DMS79 (cell line): ENCODE data around the gene FBLN2.

Experiments used
- DNase-seq: peaks from one replicate; lab custom pipeline; 2025; lab: John Stamatoyannopoulos, UW

The FBLN2 gene

DNA sequence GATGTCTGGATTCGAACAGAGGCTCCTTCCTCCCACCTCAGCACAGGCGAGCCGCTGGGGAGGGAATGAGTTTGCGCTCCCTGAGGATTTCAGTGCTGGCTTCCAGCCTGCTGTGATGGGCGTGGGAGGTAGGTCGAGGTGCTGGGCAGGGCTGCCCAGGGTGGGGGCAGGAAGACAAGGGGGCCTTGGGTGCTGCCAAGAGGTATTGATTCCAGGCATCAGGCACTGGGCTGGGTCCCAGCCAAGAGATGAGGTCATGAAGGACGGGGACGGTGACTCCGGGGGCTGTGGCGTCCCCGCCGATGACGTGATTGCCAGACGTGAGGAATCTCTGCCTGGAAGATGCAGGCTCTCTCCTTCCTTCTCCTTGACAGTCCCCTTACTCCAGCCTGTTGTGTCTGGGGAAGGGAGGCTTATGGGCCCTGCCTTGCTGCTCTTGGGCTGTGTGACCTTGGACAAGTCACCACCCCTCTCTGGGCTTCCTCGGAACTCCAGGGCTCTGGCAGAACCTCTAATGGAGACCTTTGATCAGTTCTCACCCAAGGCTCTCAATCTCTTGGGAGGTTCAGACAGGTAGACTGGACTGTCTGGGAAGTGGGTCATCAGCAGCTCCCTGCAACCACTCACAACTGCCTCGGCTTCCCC, 116.8 kb downstream of the FBLN2 start:
- DNase-seq = no peak

DNA sequence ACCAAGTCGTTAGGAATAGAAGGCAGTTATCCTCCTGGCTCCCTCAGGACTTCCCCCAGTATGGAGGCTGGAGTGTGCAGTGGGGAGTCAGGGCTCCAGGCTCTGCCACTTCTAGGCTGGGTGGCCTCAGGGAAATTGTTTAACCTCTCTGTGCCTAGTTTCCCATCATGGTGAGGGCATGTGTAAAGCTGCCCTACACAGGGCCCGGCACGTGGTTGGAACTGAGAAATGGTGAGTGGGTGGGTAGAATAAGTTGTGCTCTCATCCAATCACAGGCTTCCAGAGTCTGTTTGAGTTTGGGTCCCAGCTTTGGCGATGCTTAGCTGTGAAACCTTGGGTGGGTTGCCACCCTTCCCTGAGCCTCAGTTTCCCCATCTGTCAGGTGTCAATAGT, 117.3 kb downstream of the FBLN2 start:
- no peak for DNase-seq

DNA sequence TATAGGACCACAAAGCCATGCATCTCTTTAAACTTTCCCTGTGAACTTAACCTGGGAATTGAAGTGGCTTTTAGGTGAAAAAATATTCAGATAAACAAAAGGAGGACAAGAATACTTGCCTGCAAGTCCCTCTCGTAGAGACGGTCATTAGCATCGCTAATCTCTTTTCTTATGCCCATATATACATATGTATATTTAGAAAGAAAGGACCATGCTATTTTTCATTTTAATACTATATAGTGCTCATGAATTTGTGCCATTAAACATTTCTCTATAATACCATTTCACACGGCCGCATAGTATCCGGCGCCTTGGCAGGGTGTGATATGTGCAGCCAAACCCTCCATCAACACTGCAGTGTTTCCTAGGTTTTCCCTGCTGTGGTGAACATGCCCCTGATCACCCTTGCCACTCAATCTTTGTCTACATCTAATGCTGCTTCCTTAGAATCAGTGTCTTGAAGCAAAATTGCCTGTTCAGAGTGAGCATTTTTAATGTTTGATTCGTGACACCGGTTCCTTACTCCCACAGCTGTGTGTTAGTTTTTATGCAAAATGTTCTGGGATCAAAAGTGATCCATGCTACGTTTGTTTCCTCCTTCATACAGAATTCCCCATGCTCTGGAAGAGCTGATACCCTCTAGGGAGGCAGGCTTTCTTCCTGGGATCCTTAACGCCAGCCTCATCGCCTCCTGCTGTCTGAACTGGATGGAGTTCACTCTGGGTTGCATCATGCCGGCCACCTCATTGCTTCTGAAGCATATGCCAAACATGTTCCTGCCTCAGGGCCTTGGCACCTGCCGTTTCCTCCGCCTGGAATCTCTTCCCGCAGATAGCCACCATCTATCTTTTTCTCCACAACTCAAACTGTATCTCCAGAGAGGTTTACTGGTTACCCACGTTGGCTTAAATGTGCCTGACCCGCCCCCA, 118.1 kb downstream of the FBLN2 start:
- no peak for DNase-seq

DNA sequence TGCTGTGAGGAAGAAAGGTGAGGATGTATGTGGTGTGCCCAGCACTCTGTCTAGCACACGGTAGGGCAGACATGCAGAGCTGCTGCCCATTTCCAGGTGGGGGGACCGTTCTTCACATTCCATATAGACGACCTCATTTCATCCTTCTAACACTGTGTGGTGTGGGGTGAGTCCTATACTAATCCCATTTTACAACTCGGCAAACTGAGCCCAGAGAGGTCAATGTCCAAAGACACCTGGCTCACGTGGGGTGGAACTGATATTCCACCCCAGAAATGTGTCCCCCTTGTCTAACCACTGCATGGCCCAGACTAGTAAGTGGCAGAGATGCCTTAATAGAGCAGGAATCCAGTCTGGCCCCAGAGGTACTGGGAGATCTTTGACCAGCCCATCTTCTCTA, 119.2 kb downstream of the FBLN2 start:
- DNase-seq = no peak

DNA sequence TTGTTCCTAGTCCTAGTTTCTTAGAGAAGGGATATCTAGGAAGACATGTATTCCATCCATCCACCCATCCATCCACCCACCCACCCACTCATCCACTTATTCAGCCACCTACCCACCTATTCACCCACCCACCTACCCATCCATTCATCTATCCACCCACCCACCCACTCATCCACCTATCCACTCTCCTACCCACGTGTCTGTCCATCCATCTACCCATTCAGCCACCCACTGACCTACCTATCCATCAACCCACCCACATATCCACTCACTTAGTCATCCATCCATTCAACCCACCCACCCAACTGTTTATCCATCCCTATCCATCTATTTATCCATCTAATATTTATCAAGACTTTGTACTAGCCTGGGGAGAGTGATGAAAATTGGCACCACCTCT, 120.5 kb downstream of the FBLN2 start:
- no peak for DNase-seq

DNA sequence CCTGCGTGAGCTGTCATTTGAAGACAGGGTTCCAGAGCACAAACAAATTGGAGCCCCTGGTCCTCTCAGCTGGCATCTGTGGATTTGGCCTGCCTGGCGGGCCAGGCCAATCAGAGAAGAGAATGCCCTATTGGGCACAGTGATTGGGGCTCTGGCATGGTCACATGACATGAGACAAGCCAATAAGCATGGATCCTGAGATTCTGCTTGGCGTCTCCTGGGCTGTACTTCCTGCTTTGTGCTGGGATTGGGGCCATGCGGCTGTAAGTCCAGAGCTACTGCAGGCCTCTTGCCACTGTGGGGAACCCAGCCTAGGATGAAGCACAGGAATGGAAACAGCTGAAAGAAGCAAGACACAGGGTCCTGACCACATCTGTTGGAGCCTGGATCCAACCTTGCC, 121.4 kb downstream of the FBLN2 start:
- DNase-seq = no peak

DNA sequence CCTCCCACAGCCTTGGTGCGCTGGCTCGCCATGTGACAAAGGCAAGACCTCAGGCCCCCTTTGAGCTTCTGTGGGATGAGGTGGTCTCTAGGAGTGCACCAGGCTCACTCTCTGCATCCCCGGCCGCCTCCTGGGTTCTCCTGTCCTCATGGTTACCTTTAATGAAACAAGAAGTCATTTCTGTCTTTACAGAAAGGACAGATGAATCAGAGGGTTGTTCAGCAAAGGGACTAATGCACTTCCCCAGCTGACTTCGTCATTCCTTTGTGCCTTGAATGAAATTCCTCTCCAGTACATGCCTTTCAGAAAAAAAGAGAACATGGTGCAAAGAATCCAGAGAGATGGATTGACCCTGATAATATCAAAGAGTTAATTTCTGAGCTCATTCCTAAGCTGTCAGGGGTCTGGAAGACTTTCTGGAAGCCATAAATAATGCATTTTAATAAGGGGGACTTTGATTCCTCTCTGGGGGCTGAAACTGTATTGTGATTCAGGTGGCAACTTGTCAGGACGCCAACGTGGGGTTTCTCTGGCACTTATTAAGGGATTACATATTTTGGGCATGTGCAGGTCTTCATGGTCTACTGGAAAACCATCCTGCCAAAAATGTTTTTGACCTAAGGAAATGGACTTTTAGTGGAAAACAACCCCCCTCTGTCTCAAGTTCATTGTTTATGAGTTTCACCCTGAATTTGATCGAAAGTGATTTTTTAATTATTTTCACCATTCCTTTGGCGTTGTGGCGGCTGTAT, 122.7 kb downstream of the FBLN2 start:
- DNase-seq = no peak

DNA sequence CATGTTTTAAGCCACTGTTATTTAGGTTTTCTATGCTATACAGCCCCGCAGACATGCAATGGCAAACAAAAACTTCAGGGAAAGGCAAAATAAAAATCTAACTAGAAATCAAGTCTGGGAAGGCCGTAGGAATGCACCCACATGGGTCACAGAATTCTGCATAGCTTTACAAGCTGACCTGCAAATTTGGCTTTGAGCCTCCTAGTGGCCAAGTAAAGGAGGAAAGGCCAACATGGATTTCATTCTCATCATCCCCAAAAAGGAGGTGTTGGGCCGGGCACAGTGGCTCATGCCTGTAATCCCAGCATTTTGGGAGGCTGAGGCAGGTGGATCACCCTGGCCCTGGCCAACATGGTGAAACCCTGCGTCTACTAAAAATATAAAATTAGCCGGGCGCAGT, 124.3 kb downstream of the FBLN2 start:
- DNase-seq = no peak

DNA sequence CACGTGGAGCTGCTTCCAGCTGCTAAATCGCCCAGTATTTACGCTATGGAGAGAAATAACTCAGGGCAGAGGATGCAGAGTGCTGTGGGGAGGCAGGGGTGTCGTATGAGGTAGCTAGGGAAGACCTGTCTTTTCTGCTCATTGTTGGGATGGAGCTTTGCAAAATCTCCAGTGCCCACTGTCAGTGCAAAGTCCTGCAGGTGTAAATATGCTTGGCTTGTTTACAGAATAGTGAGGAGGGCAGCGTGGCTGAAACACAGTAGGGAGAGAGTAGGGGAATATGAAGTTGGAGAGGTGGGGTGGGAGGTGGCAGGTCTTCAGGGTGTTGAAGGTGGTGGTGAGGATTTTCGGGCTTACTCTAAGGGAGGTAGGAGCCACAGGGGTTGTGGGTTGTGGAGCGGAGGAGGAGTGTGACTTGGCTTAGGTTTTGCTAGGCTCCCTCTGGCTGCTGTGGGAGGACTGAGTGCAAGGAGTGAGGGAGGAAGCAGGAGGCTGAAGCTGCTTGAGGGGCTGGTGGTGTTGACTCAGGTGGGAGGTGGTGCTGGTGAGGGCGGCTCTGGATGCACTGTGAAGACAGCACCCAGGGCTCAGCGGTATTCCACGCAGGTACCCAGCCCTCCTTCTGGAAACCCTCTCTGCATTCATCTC, 125.7 kb downstream of the FBLN2 start:
- DNase-seq = no peak

DNA sequence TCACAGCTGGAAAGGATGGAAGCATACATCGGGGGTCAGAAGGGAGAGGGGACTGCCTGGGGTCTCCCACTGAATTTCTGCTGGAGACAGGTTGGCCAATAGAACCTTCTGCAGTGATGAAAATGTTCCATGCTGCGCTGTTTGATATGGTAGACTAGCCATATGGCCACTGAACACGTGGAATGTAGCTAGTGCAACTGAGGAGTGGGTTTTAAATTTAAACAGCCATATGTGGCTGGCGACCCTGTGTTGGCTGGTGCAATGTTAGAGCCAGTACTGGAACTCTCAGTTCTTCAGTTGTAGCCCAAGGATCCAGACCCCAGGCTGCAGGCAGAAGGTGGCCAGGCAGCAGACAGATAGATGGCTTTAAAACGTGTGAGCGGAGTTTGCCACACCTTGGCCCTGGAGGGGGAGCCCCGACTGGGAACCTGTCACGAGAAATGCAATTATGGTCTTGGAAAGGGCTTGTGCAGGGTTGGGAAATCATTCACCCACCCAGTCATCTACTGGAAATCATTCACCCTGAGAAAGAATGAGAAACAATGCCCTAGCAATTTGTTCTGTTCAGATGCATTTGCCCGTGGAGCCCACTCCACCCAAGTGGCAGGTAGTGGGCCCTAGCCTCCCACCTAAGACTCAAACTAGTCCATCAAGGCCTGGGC, 127.6 kb downstream of the FBLN2 start:
- no peak for DNase-seq

DNA sequence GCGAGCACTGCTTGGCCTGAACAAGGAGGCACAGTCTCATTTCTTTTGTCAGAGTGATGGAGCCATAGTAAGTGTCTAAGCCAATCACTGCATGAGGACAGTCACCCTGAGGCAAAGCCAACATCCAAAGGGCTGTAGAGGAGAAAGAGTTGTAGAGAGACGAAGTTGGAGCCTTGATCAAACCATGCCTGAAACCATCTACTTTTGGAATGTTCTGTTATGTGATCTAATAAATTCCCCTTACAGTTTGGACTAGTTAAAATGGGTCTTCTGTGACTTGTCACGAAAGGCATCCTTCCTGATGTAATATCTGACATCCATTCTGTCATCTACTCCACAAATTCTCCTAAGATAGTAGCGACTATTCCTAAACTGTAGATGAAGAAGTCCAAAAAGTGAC, 128.3 kb downstream of the FBLN2 start:
- no peak for DNase-seq

DNA sequence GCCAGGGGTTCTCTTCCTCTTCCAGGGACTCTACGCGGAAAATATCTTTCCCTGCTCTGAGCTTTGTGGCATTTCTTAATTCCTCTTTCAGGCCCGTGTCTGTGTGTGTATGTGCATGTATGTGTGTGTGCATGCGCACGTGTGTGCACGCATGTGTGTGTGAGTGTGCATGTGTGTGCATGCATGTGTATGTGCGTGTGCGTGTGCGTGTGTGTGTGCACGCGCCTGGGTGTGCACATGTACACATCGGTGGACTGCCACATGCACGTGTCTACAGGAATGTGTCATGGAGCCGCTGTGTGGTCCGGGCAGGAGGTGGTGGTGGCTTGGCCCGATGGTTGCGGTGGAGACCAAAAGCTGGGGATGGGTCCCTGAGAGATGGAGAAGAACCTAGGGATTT, 133.0 kb downstream of the FBLN2 start:
- no peak for DNase-seq

DNA sequence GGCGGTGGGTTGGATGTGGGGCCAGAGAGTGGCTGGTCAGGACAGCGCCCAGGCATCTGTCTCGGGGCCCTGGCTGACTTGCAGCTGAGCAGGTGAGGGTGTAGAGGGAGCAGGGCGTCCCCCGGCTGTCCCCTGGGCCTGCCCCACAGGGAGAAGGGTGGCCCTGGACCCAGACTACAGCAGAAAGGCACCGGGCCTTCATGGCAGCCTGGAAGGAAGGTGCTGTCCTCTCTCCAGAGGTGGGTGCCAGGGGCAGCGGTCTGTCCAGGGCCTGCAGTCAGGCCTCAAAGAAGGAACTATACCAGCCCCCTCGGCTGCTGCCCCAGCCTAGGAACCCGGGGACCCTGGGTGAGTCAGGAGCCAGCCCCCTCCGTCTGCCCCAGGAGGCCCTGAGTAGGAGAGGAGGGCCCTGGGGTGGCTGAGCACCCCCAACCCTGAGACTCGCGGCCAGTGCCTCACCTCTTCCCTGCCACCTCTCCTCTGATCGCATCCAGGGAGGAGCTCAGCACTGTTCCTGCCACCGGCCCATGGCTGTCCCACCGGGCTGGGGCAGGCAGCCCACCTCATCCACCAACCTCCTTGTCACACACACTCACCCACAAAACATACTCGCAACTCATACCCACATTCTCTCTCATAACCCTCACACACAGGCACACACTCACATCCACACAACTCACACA, 133.5 kb downstream of the FBLN2 start:
- no peak for DNase-seq

DNA sequence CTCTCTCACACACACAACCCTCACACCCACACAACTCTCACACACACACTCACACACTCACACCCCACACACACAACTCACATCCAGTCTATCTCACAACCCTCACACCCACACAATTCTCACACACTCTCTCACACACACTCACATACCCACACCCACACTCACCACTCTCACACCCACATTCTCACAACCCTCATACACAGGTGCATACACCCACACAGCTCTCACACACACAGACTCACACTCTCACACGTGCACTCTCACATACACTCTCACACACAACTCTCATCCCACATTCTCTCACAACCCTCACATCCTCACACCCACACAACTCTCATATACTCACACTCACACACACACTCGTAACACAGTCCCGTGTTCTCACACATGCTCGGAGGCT, 134.4 kb downstream of the FBLN2 start:
- no peak for DNase-seq

DNA sequence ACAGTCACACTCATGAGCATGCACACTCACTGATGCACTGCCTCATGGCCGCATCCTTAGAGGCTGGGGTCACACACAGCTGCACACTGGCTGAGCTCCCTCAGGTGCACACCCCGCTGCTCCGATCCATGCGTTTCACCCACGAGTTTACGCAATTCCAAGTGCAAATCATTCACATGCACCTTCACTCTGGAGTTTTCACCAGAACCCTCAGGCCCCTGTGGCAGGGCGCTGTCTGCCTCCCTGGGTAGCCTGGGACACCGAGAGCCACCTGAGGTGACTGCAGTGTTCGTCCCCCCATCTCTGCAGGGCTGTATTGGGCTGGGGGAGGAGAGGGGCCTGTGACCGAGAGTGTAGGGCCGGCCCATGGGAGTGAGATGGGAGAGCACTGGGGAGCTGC, 134.8 kb downstream of the FBLN2 start:
- DNase-seq = no peak

DNA sequence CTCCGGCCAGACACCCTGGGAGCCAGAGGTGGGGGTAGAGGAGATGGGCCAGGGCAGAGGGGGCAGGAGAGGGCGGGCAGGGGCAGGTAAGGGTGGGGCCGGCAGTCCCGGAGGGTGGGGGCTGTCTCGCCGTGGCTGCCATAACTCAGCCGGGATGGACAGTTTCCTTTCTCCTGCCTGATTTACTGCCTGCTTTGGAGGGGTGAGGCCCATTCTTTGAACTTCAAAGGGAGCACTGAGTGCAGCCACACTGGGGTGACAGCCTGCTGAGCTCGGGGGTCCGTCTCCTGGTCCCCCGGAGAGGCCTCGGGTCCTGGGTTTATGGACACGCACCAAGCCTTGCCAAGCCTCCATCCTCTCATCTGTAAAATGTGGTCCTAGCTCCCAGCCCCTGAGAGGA, 135.4 kb downstream of the FBLN2 start:
- DNase-seq = no peak

DNA sequence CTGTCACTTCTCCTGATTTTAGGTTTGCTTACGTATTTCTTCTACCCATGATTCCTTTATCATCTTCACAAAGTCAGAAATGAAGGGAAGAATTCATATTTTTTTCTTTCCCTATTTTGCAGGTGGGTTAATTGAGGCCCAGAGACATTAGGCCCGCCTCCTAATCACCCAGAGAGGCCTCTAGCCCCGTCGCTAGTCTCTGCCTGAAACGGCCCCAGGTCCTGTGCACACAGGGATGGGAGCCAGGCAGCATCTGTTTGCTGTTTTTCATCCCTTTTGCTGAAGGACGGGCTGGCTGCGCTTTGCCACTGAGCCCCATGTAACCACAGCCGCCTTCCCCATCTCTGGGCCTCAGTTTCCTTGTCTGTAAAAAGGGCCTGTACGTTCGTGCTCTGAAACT, 135.9 kb downstream of the FBLN2 start:
- no peak for DNase-seq

DNA sequence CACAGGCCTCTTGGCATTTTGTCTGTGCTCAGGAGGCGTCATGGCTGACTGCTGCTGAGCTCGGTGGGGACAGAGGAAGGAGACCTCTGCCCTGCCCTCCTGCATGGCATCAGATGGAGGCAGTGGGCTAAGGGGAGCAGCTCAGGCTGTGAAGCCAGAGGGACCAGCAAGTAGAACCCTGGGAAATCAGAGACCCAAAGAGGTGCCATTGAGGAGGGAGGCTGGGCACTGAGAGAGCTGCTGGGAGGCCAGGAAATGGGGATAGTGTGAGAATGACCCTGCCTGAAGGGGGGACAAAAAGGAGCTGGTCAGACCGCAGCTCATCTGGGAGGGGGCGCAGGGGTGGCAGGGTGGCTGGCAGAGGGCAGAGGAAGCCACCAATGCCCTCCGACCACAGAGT, 136.8 kb downstream of the FBLN2 start:
- no peak for DNase-seq

DNA sequence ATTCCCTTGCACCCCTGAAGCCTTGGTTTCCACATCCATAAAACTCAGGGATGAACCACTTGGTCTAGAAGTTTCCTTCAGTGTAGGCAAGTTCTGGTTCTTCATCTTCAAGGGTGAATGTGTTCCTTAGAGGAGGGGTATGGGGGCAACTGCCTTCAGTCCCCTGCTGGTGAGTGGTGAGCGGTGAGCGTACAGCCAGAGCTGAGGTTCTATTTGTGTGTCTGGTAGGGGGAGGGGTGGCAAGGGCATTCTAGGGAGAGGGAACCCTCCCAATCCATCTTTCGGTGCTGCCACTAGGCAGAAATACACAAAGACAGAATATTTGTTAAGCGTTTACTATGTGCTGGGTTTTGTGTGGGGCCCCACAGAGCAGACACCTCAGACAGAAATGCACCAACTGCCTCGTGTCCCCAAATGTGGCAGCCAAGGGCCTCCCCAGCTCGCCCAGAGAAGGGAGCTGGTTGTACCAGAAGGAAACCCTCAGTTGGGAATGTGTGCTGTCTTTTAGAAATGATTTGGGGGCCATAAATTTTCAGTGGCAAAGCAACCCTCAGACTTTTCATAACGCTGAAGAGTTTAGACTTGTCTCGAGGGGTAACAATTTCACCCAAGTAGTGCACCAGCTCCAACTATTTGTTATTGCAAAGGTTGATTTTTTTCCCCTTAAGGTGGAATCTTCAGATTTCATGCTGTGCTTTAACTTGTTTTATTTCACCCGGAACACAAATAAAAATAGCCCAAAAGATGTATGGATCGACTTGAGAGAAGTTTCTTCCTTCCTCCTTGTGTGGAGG, 137.6 kb downstream of the FBLN2 start:
- DNase-seq = no peak

DNA sequence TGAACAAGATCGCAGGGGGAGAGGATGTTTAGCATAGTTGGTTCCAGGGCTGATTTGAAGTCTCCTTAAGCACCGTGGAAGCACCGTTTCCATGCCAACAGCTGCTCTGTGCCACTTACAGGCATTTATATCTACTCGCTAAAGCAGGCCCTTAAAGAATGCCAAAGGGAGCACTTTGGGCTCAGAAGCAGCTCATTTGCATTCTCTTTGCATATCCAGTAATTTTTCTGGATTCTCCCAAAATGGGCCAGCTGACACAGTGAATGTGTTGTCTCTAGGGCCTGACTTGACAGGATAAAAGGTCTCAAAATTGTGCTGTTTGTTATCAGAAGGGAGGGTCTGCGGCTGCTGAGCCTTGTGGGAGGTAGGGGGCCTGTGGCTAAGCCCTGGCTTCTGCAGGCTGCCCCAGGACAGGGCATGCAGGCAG, 138.6 kb downstream of the FBLN2 start:
- DNase-seq = peak; percentile 46
